ENCODE measurements around the gene RGMB. TPM values are rescaled to one million over a fixed set of nuclear protein-coding genes. Genes with fewer than 3 reads are reported as not detected.

RGMB gene
- polyA plus RNA-seq, 1 donor from 2014 or later, result 58.4 TPM

- peaks cover 79% of the 10 kb centered on the region for H3K79me2 ChIP-seq (replicated peaks; ENCODE audit: insufficient read depth, low read length)
- H4K20me1 ChIP-seq (ENCODE audit: insufficient read depth), result peaks cover 19% of the 10 kb centered on the region
Measured at GRCh38 chr5:98776066-98776705, 2.7 kb downstream of the RGMB start.

GRCh38 chr5:98777295-98777694, 3.8 kb downstream of the RGMB start:
- TF ChIP-seq EZH2 (IDR thresholded peaks at IDR 0.05; ENCODE audit: borderline replicate concordance, insufficient read depth, low read length, poor library complexity, severe bottlenecking) (no peak), SMC3 (conservative IDR thresholded peaks at IDR 0.05; ENCODE audit: poor library complexity) (no peak), POLR2AphosphoS5 (IDR thresholded peaks at IDR 0.05) (no peak), RAD21 (conservative IDR thresholded peaks at IDR 0.05) (no peak), CTCF (IDR thresholded peaks at IDR 0.05; ENCODE audit: poor library complexity, severe bottlenecking) (no peak), MXI1 (conservative IDR thresholded peaks at IDR 0.05; ENCODE audit: poor library complexity, severe bottlenecking) (no peak), EP300 (conservative IDR thresholded peaks at IDR 0.05; ENCODE audit: poor library complexity, severe bottlenecking) (no peak)
- Histone ChIP-seq H4K20me1 (ENCODE audit: insufficient read depth) (peaks cover 19% of the 10 kb centered on the region), H3K9ac (ENCODE audit: low read length) (no peak overlapping the region), H2AFZ (ENCODE audit: low read depth, low read length) (no peak overlapping the region), H3K36me3 (ENCODE audit: insufficient read depth, low read length) (peaks cover 7% of the 10 kb centered on the region), H3F3A (ENCODE audit: insufficient read depth, low read length, poor library complexity, severe bottlenecking) (peaks cover 3% of the 10 kb centered on the region), H3K9me2 (ENCODE audit: insufficient read depth, low read length) (no peaks in the 10 kb centered on the region), H3K9me3 (ENCODE audit: low read length) (no peaks in the 10 kb centered on the region), H3K4me2 (ENCODE audit: low read length) (no peak overlapping the region), H3K79me2 (replicated peaks; ENCODE audit: insufficient read depth, low read length) (peaks cover 82% of the 10 kb centered on the region), H3K27me3 (ENCODE audit: insufficient read depth, low read depth, low read length) (no peaks in the 10 kb centered on the region), H3K4me3 (ENCODE audit: low read length) (peak overlapping the region; percentile 90), H3K27ac (ENCODE audit: low read length) (no peak overlapping the region)

More at GRCh38 chr5:98776066-98776705, 2.7 kb downstream of the RGMB start:
- Histone ChIP-seq H2AFZ (ENCODE audit: low read depth, low read length) (no peak overlapping the region), H3K27me3 (ENCODE audit: insufficient read depth, low read depth, low read length) (no peaks in the 10 kb centered on the region), H3K27ac (ENCODE audit: low read length) (no peak overlapping the region), H3K4me3 (ENCODE audit: low read length) (peak overlapping the region; percentile 90), H3K36me3 (ENCODE audit: insufficient read depth, low read length) (no peaks in the 10 kb centered on the region), H3K4me2 (ENCODE audit: low read length) (peak overlapping the region; percentile 84), H3K9ac (ENCODE audit: low read length) (peak overlapping the region; percentile 13), H3K9me2 (ENCODE audit: insufficient read depth, low read length) (no peaks in the 10 kb centered on the region), H3K9me3 (ENCODE audit: low read length) (no peaks in the 10 kb centered on the region), H3F3A (ENCODE audit: insufficient read depth, low read length, poor library complexity, severe bottlenecking) (peaks cover 5% of the 10 kb centered on the region)
- TF ChIP-seq TAF1 (IDR thresholded peaks at IDR 0.05; ENCODE audit: low read depth), result no peak

- no peaks in the 10 kb centered on the region for H3K9me3 ChIP-seq (ENCODE audit: low read length)
- H3K4me2 ChIP-seq (ENCODE audit: low read length), result no peak overlapping the region
- H3K79me2 ChIP-seq (replicated peaks; ENCODE audit: insufficient read depth, low read length), result peaks cover 98% of the 10 kb centered on the region
- no peak overlapping the region for H3K9ac ChIP-seq (ENCODE audit: low read length)
- H3K27me3 ChIP-seq (ENCODE audit: insufficient read depth, low read depth, low read length), result no peaks in the 10 kb centered on the region
- no peak overlapping the region for H3K27ac ChIP-seq (ENCODE audit: low read length)
- H4K20me1 ChIP-seq (ENCODE audit: insufficient read depth), result peaks cover 15% of the 10 kb centered on the region
- no peaks in the 10 kb centered on the region for H3K9me2 ChIP-seq (ENCODE audit: insufficient read depth, low read length)
- no peaks in the 10 kb centered on the region for H3F3A ChIP-seq (ENCODE audit: insufficient read depth, low read length, poor library complexity, severe bottlenecking)
- peaks cover 16% of the 10 kb centered on the region for H3K36me3 ChIP-seq (ENCODE audit: insufficient read depth, low read length)
- no peak overlapping the region for H2AFZ ChIP-seq (ENCODE audit: low read depth, low read length)
- H3K4me3 ChIP-seq (ENCODE audit: low read length), result peak overlapping the region; percentile 22
- no peak for TF ChIP-seq TAF1 (IDR thresholded peaks at IDR 0.05; ENCODE audit: low read depth)
- no peak for TF ChIP-seq MXI1 (conservative IDR thresholded peaks at IDR 0.05; ENCODE audit: poor library complexity, severe bottlenecking)
- TF ChIP-seq EP300 (conservative IDR thresholded peaks at IDR 0.05; ENCODE audit: poor library complexity, severe bottlenecking), result no peak
- TF ChIP-seq POLR2AphosphoS5 (IDR thresholded peaks at IDR 0.05), result no peak
- no peak for TF ChIP-seq CTCF (IDR thresholded peaks at IDR 0.05; ENCODE audit: poor library complexity, severe bottlenecking)
- TF ChIP-seq REST (IDR thresholded peaks at IDR 0.05; ENCODE audit: borderline replicate concordance), result no peak
- no peak for TF ChIP-seq EZH2 (IDR thresholded peaks at IDR 0.05; ENCODE audit: borderline replicate concordance, insufficient read depth, low read length, poor library complexity, severe bottlenecking)
- no peak for TF ChIP-seq RAD21 (conservative IDR thresholded peaks at IDR 0.05)
- no peak for TF ChIP-seq SMC3 (conservative IDR thresholded peaks at IDR 0.05; ENCODE audit: poor library complexity)
Measured at GRCh38 chr5:98779264-98779877, 5.9 kb downstream of the RGMB start.
